Activated CD4-positive, CD25-positive, alpha-beta regulatory T cell treated with anti-CD3 and anti-CD28 coated beads, Interleukin-2, amount 50 U/mL, for 16 hours (primary cell): ENCODE data around the gene NLGN2.
"Not testable (repeated sequence)": the region's sequence is repeated elsewhere in the genome, so short reads cannot be mapped to it uniquely, and the experiment has no call there.

Experiments used
- DNase-seq: peaks from one replicate; pipeline ENCODE4 v3.0.0-alpha.2; 2020; ENCODE audit warnings: low read depth, low spot score

The NLGN2 gene

GRCh38 chr17:7407485-7408251 lies at the start of gene NLGN2:
TSS of gene NLGN2 (plus strand) at chr17:7407845. CDS start at chr17:7408256, 411 bp downstream.
- DNase-seq = no peak

- no peak for DNase-seq
Measured at GRCh38 chr17:7361906-7362305, 45.7 kb upstream of the NLGN2 start.

DNA sequence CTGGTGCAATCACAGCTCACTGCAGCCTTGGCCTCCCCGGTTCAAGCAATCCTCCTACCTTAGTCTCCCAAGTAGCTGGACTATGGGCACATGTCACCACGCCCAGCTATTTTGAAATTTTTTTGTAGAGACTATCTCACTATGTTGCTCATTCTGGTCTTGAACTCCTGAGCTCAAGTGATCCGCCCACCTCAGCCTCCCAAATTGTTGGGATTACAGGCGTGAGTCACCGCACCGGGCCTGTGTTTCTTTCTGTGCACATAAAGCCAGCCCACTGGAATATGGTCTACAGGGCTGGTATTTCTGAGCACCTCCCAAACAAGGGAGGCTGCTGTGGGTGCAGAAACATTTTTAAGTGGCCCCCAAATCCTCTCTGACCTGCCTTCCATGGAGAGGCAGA lies 44.3 kb upstream of the NLGN2 start:
- no peak for DNase-seq

DNA sequence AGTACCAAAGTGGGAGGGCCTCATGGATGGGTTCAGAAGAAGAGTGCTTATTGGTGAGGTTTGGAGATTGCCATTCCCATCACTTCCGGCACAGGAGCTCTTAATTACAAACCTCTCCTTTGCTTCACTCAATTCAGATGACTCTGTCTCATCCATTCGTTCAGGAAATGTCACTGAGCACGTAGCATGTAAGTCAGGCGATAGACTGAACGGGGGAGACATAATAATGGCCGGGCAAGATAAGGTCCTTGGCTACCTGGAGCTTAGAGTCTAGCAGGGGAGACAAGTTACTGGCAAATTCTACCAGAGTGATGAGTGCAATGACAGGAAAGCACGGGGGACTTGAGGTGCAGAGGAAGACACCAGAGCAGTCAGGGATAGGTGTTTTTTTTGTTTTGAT lies 41.7 kb upstream of the NLGN2 start:
- DNase-seq = not testable (repeated sequence)

- no peak for DNase-seq
Measured at GRCh38 chr17:7367083-7367482, 40.6 kb upstream of the NLGN2 start.

DNA sequence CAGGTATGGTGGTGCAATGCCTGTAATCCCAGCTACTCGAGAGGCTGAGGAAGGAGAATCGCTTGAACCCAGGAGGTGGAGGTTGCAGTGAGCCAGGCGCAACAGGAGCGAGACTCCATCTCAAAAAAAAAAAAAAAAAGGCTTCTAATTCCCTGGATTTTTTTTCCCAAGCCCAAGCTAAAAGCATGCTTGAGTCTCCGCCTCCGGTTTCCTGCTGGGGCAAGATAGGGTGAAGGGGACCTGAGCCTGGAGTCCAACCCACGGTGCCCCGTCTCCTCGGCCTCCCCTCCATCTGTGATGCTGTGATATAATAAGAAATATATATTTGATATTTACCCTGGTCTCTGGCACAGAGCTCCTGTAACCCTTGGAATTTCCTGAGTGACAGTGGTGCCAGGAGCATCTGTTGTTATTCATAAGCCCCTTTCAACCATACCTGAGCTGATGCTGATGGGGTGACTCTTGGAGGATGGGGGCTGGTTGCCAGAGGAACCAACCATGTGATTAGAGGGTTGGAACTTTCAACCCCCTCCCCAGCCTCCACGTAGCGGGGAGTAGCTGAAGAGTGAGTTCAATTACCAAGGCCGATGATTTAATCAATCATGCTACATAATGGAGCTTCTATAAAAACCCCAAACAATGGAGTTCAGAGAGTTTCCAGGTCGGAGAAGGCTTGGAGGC lies 39.6 kb upstream of the NLGN2 start:
- DNase-seq = no peak

GRCh38 chr17:7368599-7368994 lies 39.0 kb upstream of the NLGN2 start:
- DNase-seq = not testable (repeated sequence)

- no peak for DNase-seq
Measured at GRCh38 chr17:7369825-7370224, 37.8 kb upstream of the NLGN2 start.

DNA sequence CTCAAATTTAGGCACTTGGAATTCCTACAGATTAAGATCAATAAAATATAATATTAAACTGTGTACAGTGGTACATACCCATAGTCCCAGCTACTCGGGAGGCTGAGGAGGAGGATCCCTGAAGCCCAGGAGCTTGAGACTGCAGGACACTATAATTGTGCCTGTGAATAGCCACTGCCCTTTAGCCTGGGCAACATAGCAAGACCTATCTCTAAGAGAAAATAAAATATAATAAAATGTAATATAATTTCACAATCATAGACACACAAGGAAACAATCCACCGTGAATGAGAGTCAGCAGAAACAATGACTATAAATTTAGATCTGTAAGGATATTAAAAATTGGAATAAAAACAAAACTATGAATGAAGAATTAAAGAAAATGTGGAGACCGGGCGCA lies 36.8 kb upstream of the NLGN2 start:
- no peak for DNase-seq

- DNase-seq = no peak
Measured at GRCh38 chr17:7374353-7374752, 33.3 kb upstream of the NLGN2 start.

DNA sequence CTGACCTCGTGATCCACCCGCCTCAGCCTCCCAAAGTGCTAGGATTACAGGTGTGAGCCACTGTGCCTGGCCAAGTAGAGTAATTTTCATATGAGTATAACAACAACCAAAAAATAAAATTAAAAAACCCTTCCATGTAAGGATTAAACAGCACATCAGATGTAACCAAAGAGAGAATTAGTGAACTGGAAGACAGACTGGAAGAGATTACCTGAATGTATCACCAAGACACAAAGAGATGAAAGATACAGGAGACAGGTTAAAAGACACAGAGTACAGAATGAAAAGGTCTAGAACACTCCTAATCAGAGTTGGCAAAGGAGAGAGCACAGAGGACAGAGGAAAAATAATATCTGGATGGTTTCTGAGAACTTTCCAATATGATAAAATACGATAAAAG lies 28.5 kb upstream of the NLGN2 start:
- no peak for DNase-seq

GRCh38 chr17:7380321-7380720 lies 27.3 kb upstream of the NLGN2 start:
- no peak for DNase-seq

- no peak for DNase-seq
Measured at GRCh38 chr17:7380855-7381683, 26.6 kb upstream of the NLGN2 start, which contains the start of gene TNK1. TSS of gene TNK1 (plus strand) at chr17:7381089. CDS start at chr17:7382927, 1,838 bp downstream.

GRCh38 chr17:7382901-7383300 lies 24.7 kb upstream of the NLGN2 start:
- no peak for DNase-seq

- no peak for DNase-seq
Measured at GRCh38 chr17:7383371-7383741, 24.3 kb upstream of the NLGN2 start.

- DNase-seq = peak; percentile 60
Measured at GRCh38 chr17:7383742-7384488, 23.7 kb upstream of the NLGN2 start.

DNA sequence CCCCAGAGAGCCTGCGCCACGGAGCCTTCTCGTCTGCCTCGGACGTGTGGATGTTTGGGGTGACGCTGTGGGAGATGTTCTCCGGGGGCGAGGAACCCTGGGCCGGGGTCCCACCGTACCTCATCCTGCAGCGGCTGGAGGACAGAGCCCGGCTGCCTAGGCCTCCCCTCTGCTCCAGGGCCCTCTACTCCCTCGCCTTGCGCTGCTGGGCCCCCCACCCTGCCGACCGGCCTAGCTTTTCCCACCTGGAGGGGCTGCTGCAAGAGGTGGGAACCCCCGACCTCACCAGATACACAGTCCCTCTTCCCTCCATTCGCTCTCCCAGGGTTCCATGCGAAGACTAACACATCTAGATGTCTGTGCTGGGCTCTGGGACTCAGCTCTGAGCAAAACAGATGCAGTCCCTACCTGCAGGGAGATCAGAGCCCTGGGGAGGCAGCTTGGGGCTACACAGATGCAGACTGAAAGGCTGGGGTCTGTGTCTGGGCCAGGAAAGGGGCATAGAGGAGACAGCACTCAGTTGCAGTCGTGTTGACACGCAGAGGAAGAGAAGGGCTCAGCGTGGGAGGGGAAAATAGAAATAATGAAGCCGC lies 23.1 kb upstream of the NLGN2 start:
- DNase-seq = no peak

DNA sequence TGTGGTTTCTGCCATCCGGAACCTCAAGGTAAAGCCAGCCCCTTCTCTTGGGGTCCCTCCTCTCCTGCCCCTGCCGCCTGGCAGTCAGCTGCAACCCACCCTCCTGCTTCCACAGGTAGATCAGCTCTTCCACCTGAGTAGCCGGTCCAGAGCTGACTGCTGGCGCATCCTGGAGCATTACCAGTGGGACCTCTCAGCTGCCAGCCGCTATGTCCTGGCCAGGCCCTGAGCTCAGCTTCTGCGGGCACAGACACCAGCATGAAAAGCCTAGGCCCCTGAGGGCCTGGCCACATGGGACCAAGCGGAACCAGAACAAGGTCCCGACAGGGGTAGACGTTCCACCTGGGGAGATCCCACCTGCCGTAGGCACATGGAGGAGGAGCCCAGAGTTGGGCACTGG lies 18.8 kb upstream of the NLGN2 start:
- DNase-seq = no peak

- no peak for DNase-seq
Measured at GRCh38 chr17:7389924-7390910, 17.4 kb upstream of the NLGN2 start.

- no peak for DNase-seq
Measured at GRCh38 chr17:7391307-7391706, 16.3 kb upstream of the NLGN2 start.
